ENCODE results near the gene C1orf105. TPM values are rescaled to one million over a fixed set of nuclear protein-coding genes. Genes with fewer than 3 reads are reported as not detected.

Gene C1orf105
- total and polyA plus RNA-seq, 10 of the 15 experiments (the other 5 are each of a cell fraction or from before 2014, with no cell fraction given) = not detected

- TF ChIP-seq ZBTB40 (IDR thresholded peaks at IDR 0.05; ENCODE audit: borderline replicate concordance) (peak; percentile 23; the same call in 1 of the 2 replicates), TBL1XR1 (IDR thresholded peaks at IDR 0.05; ENCODE audit: low read depth, low read length) (no peak), RCOR1 (conservative IDR thresholded peaks at IDR 0.05; ENCODE audit: low read depth, low read length) (no peak), CBX5 (IDR thresholded peaks at IDR 0.05; ENCODE audit: low read depth) (no peak), IRF4 (IDR thresholded peaks at IDR 0.05; ENCODE audit: low read depth, low read length) (no peak), ZNF24 (IDR thresholded peaks at IDR 0.05) (no peak), MEF2A (IDR thresholded peaks at IDR 0.05; ENCODE audit: insufficient read depth, low read depth, low read length) (0 out of 2 replicates have a peak, but pooled peaks have one; percentile 25), TARDBP (IDR thresholded peaks at IDR 0.05; ENCODE audit: borderline replicate concordance) (no peak), CHD2 (IDR thresholded peaks at IDR 0.05; ENCODE audit: borderline replicate concordance, low read depth, low read length) (0 out of 2 replicates have a peak, but pooled peaks have one; percentile 58), BCL11A (IDR thresholded peaks at IDR 0.05; ENCODE audit: low read depth, low read length) (peak; percentile 42; the same call in 1 of the 2 replicates), MEF2B (IDR thresholded peaks at IDR 0.05; ENCODE audit: partially characterized antibody, poor library complexity, severe bottlenecking) (peak; percentile 75), ZNF274 (IDR thresholded peaks at IDR 0.05; ENCODE audit: insufficient read depth, insufficient read length) (no peak), ATF7 (IDR thresholded peaks at IDR 0.05; ENCODE audit: low read depth) (0 out of 2 replicates have a peak, but pooled peaks have one; percentile 21), SREBF1 (IDR thresholded peaks at IDR 0.05; ENCODE audit: low read length) (no peak), BCL3 (IDR thresholded peaks at IDR 0.05; ENCODE audit: borderline replicate concordance, insufficient read depth, low read depth, low read length, poor library complexity, severe bottlenecking) (peak; percentile 57)
- TF ChIP-seq, protein P1, sequence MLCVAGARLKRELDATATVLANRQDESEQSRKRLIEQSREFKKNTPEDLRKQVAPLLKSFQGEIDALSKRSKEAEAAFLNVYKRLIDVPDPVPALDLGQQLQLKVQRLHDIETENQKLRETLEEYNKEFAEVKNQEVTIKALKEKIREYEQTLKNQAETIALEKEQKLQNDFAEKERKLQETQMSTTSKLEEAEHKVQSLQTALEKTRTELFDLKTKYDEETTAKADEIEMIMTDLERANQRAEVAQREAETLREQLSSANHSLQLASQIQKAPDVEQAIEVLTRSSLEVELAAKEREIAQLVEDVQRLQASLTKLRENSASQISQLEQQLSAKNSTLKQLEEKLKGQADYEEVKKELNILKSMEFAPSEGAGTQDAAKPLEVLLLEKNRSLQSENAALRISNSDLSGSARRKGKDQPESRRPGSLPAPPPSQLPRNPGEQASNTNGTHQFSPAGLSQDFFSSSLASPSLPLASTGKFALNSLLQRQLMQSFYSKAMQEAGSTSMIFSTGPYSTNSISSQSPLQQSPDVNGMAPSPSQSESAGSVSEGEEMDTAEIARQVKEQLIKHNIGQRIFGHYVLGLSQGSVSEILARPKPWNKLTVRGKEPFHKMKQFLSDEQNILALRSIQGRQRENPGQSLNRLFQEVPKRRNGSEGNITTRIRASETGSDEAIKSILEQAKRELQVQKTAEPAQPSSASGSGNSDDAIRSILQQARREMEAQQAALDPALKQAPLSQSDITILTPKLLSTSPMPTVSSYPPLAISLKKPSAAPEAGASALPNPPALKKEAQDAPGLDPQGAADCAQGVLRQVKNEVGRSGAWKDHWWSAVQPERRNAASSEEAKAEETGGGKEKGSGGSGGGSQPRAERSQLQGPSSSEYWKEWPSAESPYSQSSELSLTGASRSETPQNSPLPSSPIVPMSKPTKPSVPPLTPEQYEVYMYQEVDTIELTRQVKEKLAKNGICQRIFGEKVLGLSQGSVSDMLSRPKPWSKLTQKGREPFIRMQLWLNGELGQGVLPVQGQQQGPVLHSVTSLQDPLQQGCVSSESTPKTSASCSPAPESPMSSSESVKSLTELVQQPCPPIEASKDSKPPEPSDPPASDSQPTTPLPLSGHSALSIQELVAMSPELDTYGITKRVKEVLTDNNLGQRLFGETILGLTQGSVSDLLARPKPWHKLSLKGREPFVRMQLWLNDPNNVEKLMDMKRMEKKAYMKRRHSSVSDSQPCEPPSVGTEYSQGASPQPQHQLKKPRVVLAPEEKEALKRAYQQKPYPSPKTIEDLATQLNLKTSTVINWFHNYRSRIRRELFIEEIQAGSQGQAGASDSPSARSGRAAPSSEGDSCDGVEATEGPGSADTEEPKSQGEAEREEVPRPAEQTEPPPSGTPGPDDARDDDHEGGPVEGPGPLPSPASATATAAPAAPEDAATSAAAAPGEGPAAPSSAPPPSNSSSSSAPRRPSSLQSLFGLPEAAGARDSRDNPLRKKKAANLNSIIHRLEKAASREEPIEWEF (IDR thresholded peaks at IDR 0.05; ENCODE audit: insufficient replicate concordance, low read depth, low read length) = peak; percentile 92
- TF ChIP-seq, protein P2, sequence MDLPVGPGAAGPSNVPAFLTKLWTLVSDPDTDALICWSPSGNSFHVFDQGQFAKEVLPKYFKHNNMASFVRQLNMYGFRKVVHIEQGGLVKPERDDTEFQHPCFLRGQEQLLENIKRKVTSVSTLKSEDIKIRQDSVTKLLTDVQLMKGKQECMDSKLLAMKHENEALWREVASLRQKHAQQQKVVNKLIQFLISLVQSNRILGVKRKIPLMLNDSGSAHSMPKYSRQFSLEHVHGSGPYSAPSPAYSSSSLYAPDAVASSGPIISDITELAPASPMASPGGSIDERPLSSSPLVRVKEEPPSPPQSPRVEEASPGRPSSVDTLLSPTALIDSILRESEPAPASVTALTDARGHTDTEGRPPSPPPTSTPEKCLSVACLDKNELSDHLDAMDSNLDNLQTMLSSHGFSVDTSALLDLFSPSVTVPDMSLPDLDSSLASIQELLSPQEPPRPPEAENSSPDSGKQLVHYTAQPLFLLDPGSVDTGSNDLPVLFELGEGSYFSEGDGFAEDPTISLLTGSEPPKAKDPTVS (IDR thresholded peaks at IDR 0.05; ENCODE audit: low read depth, low read length) = 0 out of 2 replicates have a peak, but pooled peaks have one; percentile 22
Observed at GRCh38 chr1:172390683-172391551, 29.6 kb upstream of the C1orf105 start (continued).

Measured in GM12878 (cell line).